Stimulated activated memory B cell treated with anti-CD40 and anti-IgM and Interleukin-4, amounts not matched to agents 10 μg/mL and 1 μg/mL and 100 μg/mL, for 72 hours (primary cell): ENCODE measurements around the gene F2RL2.
"Not testable (repeated sequence)": the region's sequence is repeated elsewhere in the genome, so short reads cannot be mapped to it uniquely, and the experiment has no call there.

Experiments used
- ATAC-seq: fragments of 150-1000 bp; cut with Tn5 transposase; 2 replicates; pipeline ENCODE4 v1.10.0; 2021
- H3K27ac Mint-ChIP-seq: one replicate; pipeline ENCODE4 v1.8.0; 2022; ENCODE audit warnings: mild to moderate bottlenecking, mixed read lengths
- H3K27me3 Mint-ChIP-seq: one replicate; pipeline ENCODE4 v1.8.0; 2022; ENCODE audit warnings: mixed read lengths
- H3K36me3 Mint-ChIP-seq: one replicate; pipeline ENCODE4 v1.8.0; 2022; ENCODE audit warnings: mixed read lengths
- H3K4me1 Mint-ChIP-seq: one replicate; pipeline ENCODE4 v1.8.0; 2022; ENCODE audit warnings: mixed read lengths
- H3K4me3 Mint-ChIP-seq: one replicate; pipeline ENCODE4 v1.8.0; 2022; ENCODE audit warnings: mild to moderate bottlenecking, moderate library complexity, mixed read lengths
- H3K9me3 Mint-ChIP-seq: one replicate; pipeline ENCODE4 v1.8.0; 2022; ENCODE audit warnings: mixed read lengths

F2RL2 gene

DNA sequence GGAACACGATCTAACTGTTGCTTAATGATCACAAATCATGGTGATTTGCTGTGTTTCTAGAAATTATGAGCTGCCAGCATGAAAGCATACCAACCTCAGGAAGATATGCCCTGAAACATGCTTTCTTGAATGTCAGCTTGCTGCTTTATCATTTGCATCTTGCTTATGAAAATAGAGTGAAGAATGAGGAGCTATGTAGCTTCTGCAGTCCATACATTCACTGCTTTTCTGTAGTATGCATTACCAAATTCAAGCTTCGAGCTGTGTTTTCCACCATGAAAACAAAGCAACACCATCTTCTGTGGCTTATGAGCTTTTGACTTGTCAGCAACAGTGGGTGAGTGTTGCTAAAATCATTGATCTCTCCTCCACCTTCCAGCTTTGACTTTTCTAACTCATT lies 16.5 kb downstream of the F2RL2 start:
- no peaks in the 10 kb centered on the region for H3K9me3 Mint-ChIP-seq
- peaks cover 6% of the 10 kb centered on the region for H3K4me1 Mint-ChIP-seq
- no peak overlapping the region for H3K4me3 Mint-ChIP-seq
- no peaks in the 10 kb centered on the region for H3K36me3 Mint-ChIP-seq
- ATAC-seq, result no peak
- H3K27me3 Mint-ChIP-seq, result no peaks in the 10 kb centered on the region
- no peak overlapping the region for H3K27ac Mint-ChIP-seq

DNA sequence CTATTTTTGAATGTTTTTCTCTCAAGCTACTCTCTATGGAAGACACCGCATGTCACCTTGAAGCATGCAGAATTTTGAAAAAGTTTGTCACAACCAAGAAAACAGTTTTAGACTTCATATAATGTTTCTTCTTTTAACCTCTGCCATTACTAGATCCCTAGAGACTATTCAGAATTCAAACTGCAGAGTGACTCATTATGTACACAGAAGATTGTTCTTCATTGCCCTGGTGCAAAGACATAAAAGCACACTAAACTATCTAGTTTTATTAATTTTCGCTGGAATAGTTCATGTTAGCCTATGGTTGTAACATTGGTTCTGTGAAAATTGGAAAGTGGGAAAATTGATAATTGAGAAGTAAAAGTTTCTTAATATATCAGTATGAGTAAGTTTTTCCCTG lies 18.4 kb downstream of the F2RL2 start:
- H3K4me1 Mint-ChIP-seq, result peaks cover 6% of the 10 kb centered on the region

DNA sequence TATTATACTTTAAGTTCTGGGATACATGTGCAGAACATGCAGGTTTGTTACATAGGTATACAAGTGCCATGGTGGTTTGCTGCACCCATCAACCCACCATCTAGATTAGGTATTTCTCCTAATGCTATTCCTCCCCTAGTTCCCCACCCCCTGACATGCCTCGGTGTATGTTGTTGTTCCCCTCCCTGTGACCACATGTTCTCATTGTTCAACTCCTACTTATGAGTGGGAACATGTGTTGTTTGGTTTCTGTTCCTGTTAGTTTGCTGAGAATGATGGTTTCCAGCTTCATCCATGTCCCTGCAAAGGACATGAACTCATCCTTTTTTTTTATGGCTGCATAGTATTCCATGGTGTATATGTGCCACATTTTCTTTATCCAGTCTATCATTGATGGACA lies 19.2 kb downstream of the F2RL2 start:
- H3K27me3 Mint-ChIP-seq, H3K4me3 Mint-ChIP-seq, ATAC-seq, H3K4me1 Mint-ChIP-seq, H3K9me3 Mint-ChIP-seq, H3K27ac Mint-ChIP-seq, H3K36me3 Mint-ChIP-seq: not testable (repeated sequence)

More for the DNA sequence above, 18.4 kb downstream of the F2RL2 start:
- H3K27ac Mint-ChIP-seq, result no peak overlapping the region
- ATAC-seq, result no peak
- H3K9me3 Mint-ChIP-seq, result no peaks in the 10 kb centered on the region
- no peak overlapping the region for H3K4me3 Mint-ChIP-seq
- H3K36me3 Mint-ChIP-seq, result no peaks in the 10 kb centered on the region
- H3K27me3 Mint-ChIP-seq, result no peaks in the 10 kb centered on the region

DNA sequence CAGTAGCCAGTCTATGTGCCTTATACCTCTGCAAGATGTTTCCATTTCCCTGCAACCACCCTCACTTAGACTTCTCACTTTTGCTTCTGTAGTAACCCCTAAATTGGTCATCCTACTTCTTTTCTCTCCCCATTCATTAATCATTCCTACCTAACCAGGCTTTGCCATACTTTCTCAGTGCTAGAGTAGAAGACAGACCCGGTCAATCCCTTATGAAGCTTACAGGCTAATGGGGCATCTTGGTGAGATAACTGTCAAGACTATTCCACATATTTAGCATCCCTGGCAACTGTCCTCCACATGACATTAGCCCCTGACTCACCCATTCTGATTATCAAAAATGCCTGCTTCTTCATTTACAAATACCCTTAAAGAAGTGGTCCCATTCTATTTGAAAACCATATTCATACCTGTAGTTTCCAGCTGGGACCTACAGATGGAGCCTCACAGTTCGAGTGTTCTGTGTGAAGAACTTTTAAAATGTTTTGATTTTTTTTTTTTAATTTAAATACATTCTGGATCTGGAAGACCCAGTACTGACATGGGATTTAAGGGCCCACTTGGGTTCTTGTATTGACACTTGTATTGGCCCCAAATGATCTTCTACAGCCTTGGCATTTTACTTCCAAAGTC lies 21.0 kb downstream of the F2RL2 start:
- Mint-ChIP-seq H3K9me3 (no peaks in the 10 kb centered on the region), H3K36me3 (no peaks in the 10 kb centered on the region), H3K27me3 (no peaks in the 10 kb centered on the region), H3K27ac (no peak overlapping the region), H3K4me1 (peaks cover under 1% of the 10 kb centered on the region), H3K4me3 (no peak overlapping the region)
- ATAC-seq, result no peak

DNA sequence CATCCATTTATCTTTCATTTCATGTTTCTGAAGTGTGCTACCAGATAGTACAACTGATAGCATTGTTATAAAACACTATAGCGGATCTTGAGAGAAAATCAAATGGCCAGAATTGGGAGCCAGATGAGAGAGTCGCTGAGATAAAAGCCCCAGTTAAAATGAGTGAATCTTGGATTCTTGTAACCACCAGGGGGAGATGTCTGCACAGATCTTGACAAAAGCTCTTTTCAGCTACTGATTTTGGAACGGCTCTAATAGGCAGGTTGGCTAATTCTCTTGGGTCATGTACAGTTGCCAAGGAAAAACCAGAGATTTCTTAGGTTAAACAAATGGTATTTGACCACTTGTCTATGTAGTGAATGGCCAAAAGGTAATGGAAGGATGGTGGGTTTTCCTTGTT lies 21.7 kb downstream of the F2RL2 start:
- peak; percentile 56 for ATAC-seq
- H3K36me3 Mint-ChIP-seq, result no peaks in the 10 kb centered on the region

DNA sequence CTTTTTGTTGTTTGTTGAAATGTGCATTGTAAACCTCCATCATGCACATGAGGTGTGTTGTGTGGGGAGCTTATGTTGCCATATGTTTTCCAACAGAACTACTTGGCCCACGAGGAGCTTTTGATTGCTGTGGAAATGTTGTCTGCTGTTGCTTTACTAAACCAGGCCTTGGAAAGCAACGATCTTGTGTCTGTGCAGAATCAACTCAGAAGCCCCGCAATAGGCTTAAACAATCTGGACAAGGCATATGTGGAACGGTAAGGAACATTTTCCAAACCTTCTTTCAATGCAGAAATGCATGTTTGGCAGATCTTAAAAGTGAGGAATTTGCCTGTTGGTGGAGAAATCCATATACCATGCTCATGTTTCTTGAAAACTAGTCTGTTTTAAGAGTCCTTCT lies 22.5 kb downstream of the F2RL2 start:
- Mint-ChIP-seq H3K9me3 (no peaks in the 10 kb centered on the region), H3K27ac (no peak overlapping the region), H3K27me3 (no peaks in the 10 kb centered on the region), H3K4me3 (no peak overlapping the region), H3K4me1 (no peaks in the 10 kb centered on the region), H3K36me3 (no peaks in the 10 kb centered on the region)
- no peak for ATAC-seq

More for the DNA sequence above, 21.7 kb downstream of the F2RL2 start:
- no peak overlapping the region for H3K27ac Mint-ChIP-seq
- no peaks in the 10 kb centered on the region for H3K4me1 Mint-ChIP-seq
- H3K27me3 Mint-ChIP-seq, result no peaks in the 10 kb centered on the region
- H3K9me3 Mint-ChIP-seq, result no peaks in the 10 kb centered on the region
- H3K4me3 Mint-ChIP-seq, result no peak overlapping the region

DNA sequence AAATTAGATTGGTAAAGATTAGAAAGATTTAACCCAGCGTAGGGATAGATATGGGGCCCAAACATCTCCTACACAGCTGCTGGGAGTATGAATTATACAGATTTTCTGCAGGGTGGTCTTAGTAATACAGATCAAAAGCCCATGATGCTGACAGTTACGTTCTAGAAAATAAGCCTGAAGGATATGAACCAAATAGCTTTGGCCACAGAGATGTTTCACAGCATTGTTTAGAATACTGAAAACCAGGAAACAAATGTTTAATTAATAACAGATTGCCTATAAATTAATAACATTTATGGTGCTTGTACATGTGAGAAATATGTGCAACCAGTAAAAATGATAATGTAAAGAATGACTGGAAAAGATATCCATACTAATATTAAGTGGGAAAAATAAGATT lies 24.7 kb downstream of the F2RL2 start:
- Mint-ChIP-seq H3K9me3 (no peaks in the 10 kb centered on the region), H3K27ac (no peak overlapping the region), H3K36me3 (no peaks in the 10 kb centered on the region), H3K27me3 (no peaks in the 10 kb centered on the region), H3K4me3 (no peak overlapping the region), H3K4me1 (no peaks in the 10 kb centered on the region)
- no peak for ATAC-seq

DNA sequence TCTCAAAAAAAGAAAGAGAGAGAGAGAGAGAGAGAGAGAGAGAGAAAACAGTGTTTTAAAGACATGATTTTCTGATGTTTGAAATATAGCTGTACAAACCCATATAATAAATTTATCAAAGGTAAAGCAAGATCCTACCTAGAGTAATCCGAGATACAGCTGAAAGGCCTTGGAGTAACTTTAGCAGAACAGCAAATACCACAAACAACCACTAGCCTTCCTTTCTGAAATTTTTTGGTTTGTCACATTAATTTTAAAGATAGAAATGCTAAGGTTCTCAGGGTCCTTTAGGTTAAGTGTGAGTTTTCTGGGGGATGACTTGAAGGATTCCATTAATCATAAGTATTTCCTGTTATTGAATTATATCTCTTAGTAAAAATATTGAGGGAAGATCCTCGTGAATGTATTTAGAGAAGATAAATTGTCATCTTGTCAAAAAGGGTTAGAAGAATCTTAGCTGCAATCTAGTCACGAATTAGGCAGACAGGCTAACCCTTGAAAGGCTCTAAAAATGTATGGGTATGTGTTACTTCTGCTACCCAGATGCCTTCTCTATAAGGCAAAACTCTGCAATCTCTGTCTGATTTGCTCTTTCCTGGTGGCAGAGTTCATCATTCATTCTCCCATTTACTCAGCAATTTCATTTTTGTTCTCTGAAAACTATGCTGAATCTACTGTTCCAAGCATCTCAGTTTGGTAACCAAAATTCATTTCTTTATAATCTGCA lies 27.3 kb downstream of the F2RL2 start:
- no peaks in the 10 kb centered on the region for H3K9me3 Mint-ChIP-seq
- no peaks in the 10 kb centered on the region for H3K27me3 Mint-ChIP-seq
- no peaks in the 10 kb centered on the region for H3K4me1 Mint-ChIP-seq
- H3K27ac Mint-ChIP-seq, result no peak overlapping the region
- no peaks in the 10 kb centered on the region for H3K36me3 Mint-ChIP-seq
- no peak overlapping the region for H3K4me3 Mint-ChIP-seq
- no peak for ATAC-seq

DNA sequence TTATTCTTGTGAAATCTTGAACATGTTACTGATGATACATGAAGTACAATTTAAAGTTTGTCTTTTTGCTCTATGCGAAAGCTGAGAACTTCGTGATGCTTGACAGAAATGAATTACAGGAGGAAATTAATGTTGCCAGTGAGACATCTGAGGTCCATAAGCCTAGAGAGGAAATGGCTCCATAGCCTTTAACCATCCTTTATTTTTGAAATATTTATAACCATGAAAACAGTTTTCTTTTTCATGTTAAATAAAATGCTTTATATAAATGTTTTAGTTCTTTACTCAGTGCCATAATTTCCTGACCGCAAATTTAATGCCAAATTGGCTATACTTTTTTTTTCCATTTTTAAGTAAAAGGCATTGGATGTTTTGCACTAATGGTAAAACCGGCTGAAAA lies 29.1 kb downstream of the F2RL2 start:
- Mint-ChIP-seq H3K4me1 (no peaks in the 10 kb centered on the region), H3K9me3 (no peaks in the 10 kb centered on the region), H3K27ac (no peak overlapping the region), H3K27me3 (no peaks in the 10 kb centered on the region), H3K36me3 (no peaks in the 10 kb centered on the region), H3K4me3 (no peak overlapping the region)
- ATAC-seq, result no peak

DNA sequence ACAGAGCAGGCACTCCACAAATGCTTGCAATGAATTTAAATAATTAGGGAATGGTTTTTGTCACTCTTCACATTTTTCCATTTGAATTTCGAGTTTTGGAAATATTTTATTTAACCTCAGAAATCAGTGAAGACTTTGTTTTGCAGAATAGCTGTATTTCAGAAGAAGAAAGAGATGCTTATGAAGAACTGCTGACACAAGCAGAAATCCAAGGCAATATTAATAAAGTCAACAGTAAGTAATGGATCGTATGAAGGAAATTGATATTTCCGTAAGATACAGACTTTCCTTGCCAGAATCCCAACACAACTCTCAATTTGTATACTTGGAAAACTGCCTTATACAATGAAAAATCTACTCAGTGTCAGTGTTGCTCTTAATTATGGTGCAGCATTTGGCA lies 30.5 kb downstream of the F2RL2 start:
- no peak overlapping the region for H3K4me3 Mint-ChIP-seq
- ATAC-seq, result no peak
- H3K9me3 Mint-ChIP-seq, result no peaks in the 10 kb centered on the region
- no peaks in the 10 kb centered on the region for H3K36me3 Mint-ChIP-seq
- H3K27me3 Mint-ChIP-seq, result no peaks in the 10 kb centered on the region
- no peak overlapping the region for H3K27ac Mint-ChIP-seq
- H3K4me1 Mint-ChIP-seq, result no peaks in the 10 kb centered on the region

DNA sequence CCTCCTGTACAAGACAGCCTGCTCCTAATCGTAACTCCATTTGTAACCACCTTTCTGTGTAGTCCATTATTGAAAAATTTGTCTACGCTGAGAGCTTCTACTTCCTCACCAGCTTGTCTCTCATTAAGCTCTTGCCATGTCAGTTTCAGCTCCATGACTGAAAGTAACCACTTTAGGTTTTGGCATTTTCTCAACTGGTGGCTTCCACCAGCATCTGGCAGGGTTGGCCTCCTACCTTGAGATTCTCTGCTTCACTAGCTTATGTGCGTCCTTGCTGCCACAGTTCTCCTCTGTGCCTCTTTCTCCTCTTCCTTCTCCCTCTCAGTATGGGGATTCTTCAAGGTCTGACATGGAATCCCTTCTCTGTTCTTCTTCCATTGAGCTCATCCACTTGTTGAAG lies 31.8 kb downstream of the F2RL2 start:
- H3K4me3 Mint-ChIP-seq, result no peak overlapping the region
- no peaks in the 10 kb centered on the region for H3K36me3 Mint-ChIP-seq
- no peaks in the 10 kb centered on the region for H3K27me3 Mint-ChIP-seq
- no peaks in the 10 kb centered on the region for H3K4me1 Mint-ChIP-seq
- H3K27ac Mint-ChIP-seq, result no peak overlapping the region
- no peak for ATAC-seq
- H3K9me3 Mint-ChIP-seq, result no peaks in the 10 kb centered on the region

DNA sequence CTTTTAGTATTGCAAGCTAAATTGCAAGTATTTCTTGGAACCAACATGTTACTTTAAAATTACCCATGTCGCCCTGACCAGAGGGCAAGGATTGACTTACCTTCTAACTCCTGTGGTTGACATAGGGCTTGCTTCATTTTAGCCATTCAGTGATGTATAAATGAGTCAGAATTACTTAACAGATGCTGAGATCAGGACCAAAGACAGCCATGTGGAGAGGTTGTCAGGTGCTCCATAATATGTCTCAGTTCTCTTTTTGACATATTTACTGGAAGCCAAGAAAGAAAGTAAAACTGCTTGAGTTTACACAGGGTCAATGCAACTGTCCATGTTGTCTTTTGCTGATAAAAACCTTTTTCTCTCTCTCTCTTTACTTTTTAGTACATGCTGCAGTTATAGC lies 33.2 kb downstream of the F2RL2 start:
- Mint-ChIP-seq H3K27ac (no peak overlapping the region), H3K4me1 (no peaks in the 10 kb centered on the region), H3K9me3 (no peaks in the 10 kb centered on the region), H3K36me3 (no peaks in the 10 kb centered on the region), H3K4me3 (no peak overlapping the region), H3K27me3 (no peaks in the 10 kb centered on the region)
- peak; percentile 68 for ATAC-seq

DNA sequence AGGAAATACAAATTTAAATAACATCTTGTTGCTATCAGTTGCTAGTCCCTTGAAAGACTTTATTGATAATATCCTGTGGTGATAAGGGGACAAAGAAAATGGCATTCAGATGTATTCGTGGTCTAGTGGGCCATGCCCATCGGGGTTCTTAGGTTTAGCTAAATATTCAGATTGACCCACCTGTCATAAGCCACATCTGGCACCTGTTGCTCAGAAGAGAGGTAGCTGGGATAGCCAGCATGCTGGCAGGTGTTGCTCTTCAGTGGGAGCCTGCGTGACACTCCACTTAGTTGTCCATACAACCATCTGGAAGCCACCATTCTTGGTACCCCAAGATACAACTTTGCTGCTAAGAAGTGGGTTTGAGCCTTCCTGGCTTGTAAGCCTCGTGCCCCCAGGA lies 36.7 kb downstream of the F2RL2 start:
- Mint-ChIP-seq H3K4me1 (peaks cover 6% of the 10 kb centered on the region), H3K9me3 (no peaks in the 10 kb centered on the region), H3K4me3 (no peak overlapping the region), H3K36me3 (no peaks in the 10 kb centered on the region), H3K27me3 (no peaks in the 10 kb centered on the region), H3K27ac (no peak overlapping the region)
- ATAC-seq, result no peak

DNA sequence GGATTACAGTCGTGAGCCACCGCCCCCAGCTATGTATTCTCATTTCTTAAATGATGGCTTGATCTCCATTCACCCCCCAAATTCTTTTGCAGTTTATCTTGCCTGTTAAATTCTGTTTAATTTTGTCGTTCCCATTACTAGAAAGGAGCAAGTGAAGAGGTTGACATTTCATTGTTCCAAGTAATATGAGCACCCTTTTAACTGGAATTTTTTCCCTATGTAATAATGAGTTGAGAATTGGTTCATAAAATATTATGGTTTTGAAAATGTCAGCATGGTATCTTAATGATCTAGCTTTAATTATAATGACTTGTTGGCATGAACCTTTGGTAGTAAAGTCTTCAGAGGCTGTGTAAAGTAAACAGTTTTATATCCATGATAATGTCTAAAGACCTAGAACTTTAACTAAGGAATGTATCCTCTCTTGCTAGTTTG lies 37.4 kb downstream of the F2RL2 start:
- Mint-ChIP-seq H3K4me1 (peaks cover 6% of the 10 kb centered on the region), H3K36me3 (no peaks in the 10 kb centered on the region), H3K4me3 (no peak overlapping the region), H3K9me3 (no peaks in the 10 kb centered on the region), H3K27ac (no peak overlapping the region), H3K27me3 (no peaks in the 10 kb centered on the region)
- ATAC-seq, result no peak

DNA sequence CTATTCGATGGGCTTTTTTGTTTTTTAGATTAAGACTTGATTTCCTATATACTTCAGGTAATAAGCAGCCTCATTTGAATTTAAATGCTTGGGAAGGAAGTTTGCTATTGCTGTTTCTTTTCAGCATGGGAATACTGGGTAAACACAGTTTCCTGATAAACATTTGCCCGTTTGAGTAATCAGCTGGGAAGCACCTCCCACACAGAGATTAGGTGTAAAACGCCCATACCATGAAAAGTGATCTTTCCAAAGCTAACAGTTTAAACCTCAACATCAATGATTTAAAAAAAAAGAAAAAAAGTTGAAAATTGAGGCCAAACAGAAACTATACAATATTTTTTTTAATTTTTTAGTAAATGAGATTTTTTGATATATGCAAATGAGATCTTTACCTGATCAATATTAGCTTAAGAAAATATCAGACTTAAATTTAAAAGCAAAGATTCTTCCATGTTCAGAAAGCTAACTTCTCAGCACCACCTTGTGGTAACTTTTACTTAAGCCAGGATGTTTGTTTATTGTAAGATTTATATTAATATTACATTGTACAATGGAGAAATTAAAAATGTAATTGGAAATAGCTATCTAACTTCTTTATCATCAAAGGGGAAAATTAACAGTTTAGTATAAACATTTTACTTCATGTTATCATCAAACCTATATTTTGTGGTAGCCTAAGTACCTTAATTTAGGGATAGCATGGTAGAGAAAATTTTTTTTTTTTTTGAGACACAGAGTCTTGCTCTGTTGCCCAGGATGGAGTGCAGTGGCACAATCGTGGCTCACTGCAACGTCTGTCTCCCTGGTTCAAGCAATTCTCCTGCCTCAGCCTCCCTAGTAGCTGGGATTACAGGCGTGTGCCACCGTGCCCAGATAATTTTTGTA lies 39.8 kb downstream of the F2RL2 start:
- H3K27ac Mint-ChIP-seq, result no peak overlapping the region
- H3K27me3 Mint-ChIP-seq, result no peaks in the 10 kb centered on the region
- ATAC-seq, result no peak
- no peaks in the 10 kb centered on the region for H3K36me3 Mint-ChIP-seq
- no peak overlapping the region for H3K4me3 Mint-ChIP-seq
- H3K4me1 Mint-ChIP-seq, result peaks cover 6% of the 10 kb centered on the region
- H3K9me3 Mint-ChIP-seq, result no peaks in the 10 kb centered on the region
